NCI-H2171 treated with DMSO at 0.1 percent for 48 hours (cell line): ENCODE measurements around the gene DLD.
"Not testable (repeated sequence)": the region's sequence is repeated elsewhere in the genome, so short reads cannot be mapped to it uniquely, and the experiment has no call there.

Source experiments
- DNase-seq: peaks from one replicate; lab custom pipeline; 2025; lab: John Stamatoyannopoulos, UW

DLD gene

GRCh38 chr7:107890962-107891635, at the start of gene DLD:
Gene DLD, plus strand, starts transcription at chr7:107891183. Its CDS starts 68 bp downstream, at chr7:107891251.
- peak; percentile 91 for DNase-seq

- DNase-seq = no peak
Observed at GRCh38 chr7:107842213-107842612, 48.8 kb upstream of the DLD start.

- no peak for DNase-seq
Observed at GRCh38 chr7:107843184-107843583, 47.8 kb upstream of the DLD start.

GRCh38 chr7:107846324-107846723, 44.7 kb upstream of the DLD start:
- no peak for DNase-seq

- DNase-seq = peak; percentile 64
Observed at GRCh38 chr7:107847168-107847835, 43.7 kb upstream of the DLD start.

GRCh38 chr7:107847836-107848175, 43.2 kb upstream of the DLD start:
- not testable (repeated sequence) for DNase-seq

GRCh38 chr7:107848211-107848610, 42.8 kb upstream of the DLD start:
- not testable (repeated sequence) for DNase-seq

GRCh38 chr7:107850216-107850615, 40.8 kb upstream of the DLD start:
- no peak for DNase-seq

GRCh38 chr7:107850643-107851042, 40.3 kb upstream of the DLD start:
- DNase-seq = no peak

GRCh38 chr7:107854454-107854853, 36.5 kb upstream of the DLD start:
- DNase-seq = no peak

- DNase-seq = no peak
Observed at GRCh38 chr7:107854989-107855388, 36.0 kb upstream of the DLD start.

- DNase-seq = no peak
Observed at GRCh38 chr7:107856806-107857540, 34.0 kb upstream of the DLD start.

GRCh38 chr7:107857541-107857912, 33.5 kb upstream of the DLD start:
- no peak for DNase-seq

GRCh38 chr7:107858280-107858679, 32.7 kb upstream of the DLD start:
- DNase-seq = no peak

- DNase-seq = no peak
Observed at GRCh38 chr7:107860279-107860961, 30.6 kb upstream of the DLD start.

GRCh38 chr7:107860981-107861652, 29.9 kb upstream of the DLD start:
- no peak for DNase-seq

- no peak for DNase-seq
Observed at GRCh38 chr7:107865956-107866775, 24.8 kb upstream of the DLD start.

GRCh38 chr7:107867858-107868466, 23.0 kb upstream of the DLD start:
- DNase-seq = no peak

- DNase-seq = no peak
Observed at GRCh38 chr7:107870427-107871000, 20.5 kb upstream of the DLD start.

GRCh38 chr7:107874111-107874510, 16.9 kb upstream of the DLD start:
- DNase-seq = no peak
